A549 (cell line): ENCODE measurements around the gene TMEM63C. TPM values are rescaled to one million over a fixed set of nuclear protein-coding genes. Genes with fewer than 3 reads are reported as not detected.

ENCODE experiments used
- ATAC-seq, 2 experiments: fragments of 200-7000 bp in 1 of 2; fragments of >200 bp in 1 of 2; cut with Nextera tagmentation in 1 of 2; cut with Tn5 transposase in 1 of 2; 3 replicates each; pipeline versions ENCODE4 v1.8.0 to v1.9.1; 2018 to 2020; ENCODE audit warnings: mild to moderate bottlenecking in 1 of 2, moderate library complexity in 1 of 2
- CTCF ChIA-PET: fragments of 300-600 bp; sonication (Branson Sonifier 250); formaldehyde crosslinking; extraction: SDS; loops from one replicate; lab custom pipeline; 2021; ENCODE audit warnings: antibody characterized with exemption, inconsistent platforms; lab: Yijun Ruan, JAX
- POLR2A ChIA-PET: fragments of 350-600 bp; formaldehyde crosslinking; extraction: SDS; loops from one replicate; lab custom pipeline; 2021; ENCODE audit warnings: antibody characterized with exemption, inconsistent platforms; lab: Yijun Ruan, JAX
- DNase-seq, 2 experiments: peaks; one replicate each; pipeline versions ENCODE4 v3.0.0 to v3.0.0-alpha.2; 2011 to 2016; ENCODE audit warnings: low read depth in 1 of 2, low spot score in 1 of 2
- FAIRE-seq: peaks from 2 replicates; lab custom pipeline; 2011; peaks lifted over from hg19 to GRCh38; lab: Jason Lieb, UNC
- H3K27ac ChIP-seq, 2 experiments: fragments of >200 bp; sonication (Bioruptor Twin); formaldehyde crosslinking; 3 replicates each; pipeline ENCODE4 v1.5.1; 2016 to 2017
- H3K4me1 ChIP-seq: fragments of >200 bp; sonication (Bioruptor Twin); formaldehyde crosslinking; 3 replicates; pipeline ENCODE4 v1.6.1; 2016
- H3K4me2 ChIP-seq: fragments of >200 bp; sonication (Bioruptor Twin); formaldehyde crosslinking; 3 replicates; pipeline ENCODE4 v1.6.1; 2016
- H3K4me3 ChIP-seq: fragments of >200 bp; sonication (Bioruptor Twin); formaldehyde crosslinking; 3 replicates; pipeline ENCODE4 v1.5.1; 2016
- H3K9me3 ChIP-seq: fragments of >200 bp; sonication (Bioruptor Twin); formaldehyde crosslinking; 3 replicates; pipeline ENCODE4 v1.6.1; 2016
- EHMT2 ChIP-seq: fragments of 200-600 bp; sonication (generic); IDR thresholded peaks from 2 replicates; pipeline ENCODE4 v1.6.1; 2016; ENCODE audit warnings: antibody characterized with exemption, low read depth, mild to moderate bottlenecking, moderate library complexity
- ESRRA ChIP-seq: fragments of 150-350 bp; IDR thresholded peaks from 2 replicates; pipeline ENCODE4 v1.6.1; 2014; ENCODE audit warnings: mild to moderate bottlenecking, low read length, borderline replicate concordance
- HOXB13 ChIP-seq: fragments of 250-450 bp; sonication (Bioruptor Pico); IDR thresholded peaks from 2 replicates; pipeline ENCODE4 v1.5.0; 2020; ENCODE audit warnings: low read depth, mild to moderate bottlenecking, moderate library complexity
- MAFK ChIP-seq: fragments of 450-650 bp; IDR thresholded peaks from 2 replicates; pipeline ENCODE4 v1.6.1; 2014; ENCODE audit not compliant: partially characterized antibody
- RNF2 ChIP-seq: fragments of 200-600 bp; sonication (generic); IDR thresholded peaks from 2 replicates; pipeline ENCODE4 v1.6.1; 2016; ENCODE audit warnings: low read depth, mild to moderate bottlenecking, antibody characterized with exemption, moderate library complexity, borderline replicate concordance
- TP53 ChIP-seq: fragments of 250-450 bp; sonication (Bioruptor Pico); IDR thresholded peaks from 2 replicates; pipeline ENCODE4 v1.5.0; 2021; ENCODE audit warnings: mild to moderate bottlenecking, moderate library complexity
- WGBS: methylation state at CpG from one replicate; pipeline ENCODE4 v1.1.6; 2017; ENCODE audit errors: missing lambda C conversion rate; 5-methylcytosine and 5-hydroxymethylcytosine counted together
- polyA plus RNA-seq, 4 experiments: library from polyadenylated mRNA; depleted of rRNA in 3 of 4; stranded (reverse); fragments of >200 nt; fragmentation: RNase III in 1 of 4; extraction: RNeasy Plus Mini Kit Qiagen cat#74134 plus additional on column Dnase treatment in 1 of 4; gene quantifications; 2 replicates in 3 of 4; 3 replicates in 1 of 4; pipeline ENCODE4 v1.2.3, GENCODE V29; 2011 to 2017
- TF ChIP-seq, protein P1 (sequence below): fragments of 200-600 bp; sonication (generic); IDR thresholded peaks from 2 replicates; pipeline ENCODE4 v1.6.1; 2016; ENCODE audit warnings: antibody characterized with exemption, mild to moderate bottlenecking, moderate library complexity
- TF ChIP-seq, protein P2 (sequence below): fragments of 150-350 bp; IDR thresholded peaks from 2 replicates; pipeline ENCODE4 v1.6.1; 2014; ENCODE audit warnings: low read depth, mild to moderate bottlenecking, low read length
- TF ChIP-seq, protein P3 (sequence below): fragments of 250-450 bp; sonication (Bioruptor Pico); IDR thresholded peaks from 2 replicates; pipeline ENCODE4 v1.5.0; 2021; ENCODE audit warnings: mild to moderate bottlenecking, moderate library complexity, borderline replicate concordance

TMEM63C gene
- polyA plus RNA-seq, 2 of the 4 experiments (the other 2 are of a cell fraction): 0.43 to 0.57 TPM

DNA sequence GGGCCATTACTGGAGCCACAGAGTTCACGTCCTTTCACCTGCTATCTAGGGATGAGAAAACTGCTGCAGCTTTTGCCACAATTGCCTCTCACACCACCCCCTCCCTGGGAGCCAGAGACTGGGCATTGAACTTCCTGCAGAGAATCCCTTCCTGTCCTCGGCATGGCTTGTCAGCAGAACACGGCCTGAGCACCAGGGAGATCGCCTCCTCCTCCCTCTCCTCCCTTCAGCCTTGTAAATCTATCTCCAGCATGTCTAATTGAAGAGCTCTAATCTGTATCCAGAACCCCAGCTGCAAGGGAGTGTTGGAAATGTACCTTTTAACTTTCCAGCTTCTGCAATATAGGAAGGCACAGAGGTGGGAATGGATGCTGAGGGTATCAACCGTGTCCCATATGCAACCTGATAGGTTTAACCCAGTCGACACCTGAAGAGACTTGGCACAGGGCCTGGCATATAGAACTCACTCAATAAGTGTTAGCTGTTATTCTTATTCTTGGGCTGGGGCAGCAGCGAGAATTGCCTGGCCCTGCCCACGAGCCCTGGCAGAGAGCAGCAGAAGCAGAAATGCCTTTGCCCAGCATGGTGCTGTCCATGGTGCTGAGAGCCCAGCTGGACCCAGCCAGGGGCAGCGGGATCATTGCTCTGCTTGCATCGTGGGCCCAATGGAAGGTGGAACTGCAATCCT is 26.8 kb downstream of the TMEM63C start:
- Histone ChIP-seq H3K27ac (no peak overlapping the region), H3K4me2 (no peak overlapping the region), H3K4me1 (no peaks in the 10 kb centered on the region), H3K9me3 (no peaks in the 10 kb centered on the region), H3K4me3 (no peak overlapping the region)
- ATAC-seq (peak; percentile 70 to 73), DNase-seq (peak; percentile 47 to 61), FAIRE-seq (no peak)
- ChIA-PET POLR2A (no interaction called here), CTCF (interaction anchor here (0.7 to 4.7 kb wide), 7 partner anchors 8 to 333 kb away, joined by 3 to 24 read pairs (median 4); no protein-coding TSS in a partner anchor)
- WGBS: 30% methylated on average over 10 of the region's 10 CpGs
- TF ChIP-seq ESRRA (no peak), HOXB13 (CRISPR knock-in tag) (0 out of 2 replicates have a peak, but pooled peaks have one; percentile 21), TP53 (CRISPR knock-in tag) (no peak), EHMT2 (peak; percentile 92), RNF2 (no peak), MAFK (no peak)
- TF ChIP-seq, protein P1, sequence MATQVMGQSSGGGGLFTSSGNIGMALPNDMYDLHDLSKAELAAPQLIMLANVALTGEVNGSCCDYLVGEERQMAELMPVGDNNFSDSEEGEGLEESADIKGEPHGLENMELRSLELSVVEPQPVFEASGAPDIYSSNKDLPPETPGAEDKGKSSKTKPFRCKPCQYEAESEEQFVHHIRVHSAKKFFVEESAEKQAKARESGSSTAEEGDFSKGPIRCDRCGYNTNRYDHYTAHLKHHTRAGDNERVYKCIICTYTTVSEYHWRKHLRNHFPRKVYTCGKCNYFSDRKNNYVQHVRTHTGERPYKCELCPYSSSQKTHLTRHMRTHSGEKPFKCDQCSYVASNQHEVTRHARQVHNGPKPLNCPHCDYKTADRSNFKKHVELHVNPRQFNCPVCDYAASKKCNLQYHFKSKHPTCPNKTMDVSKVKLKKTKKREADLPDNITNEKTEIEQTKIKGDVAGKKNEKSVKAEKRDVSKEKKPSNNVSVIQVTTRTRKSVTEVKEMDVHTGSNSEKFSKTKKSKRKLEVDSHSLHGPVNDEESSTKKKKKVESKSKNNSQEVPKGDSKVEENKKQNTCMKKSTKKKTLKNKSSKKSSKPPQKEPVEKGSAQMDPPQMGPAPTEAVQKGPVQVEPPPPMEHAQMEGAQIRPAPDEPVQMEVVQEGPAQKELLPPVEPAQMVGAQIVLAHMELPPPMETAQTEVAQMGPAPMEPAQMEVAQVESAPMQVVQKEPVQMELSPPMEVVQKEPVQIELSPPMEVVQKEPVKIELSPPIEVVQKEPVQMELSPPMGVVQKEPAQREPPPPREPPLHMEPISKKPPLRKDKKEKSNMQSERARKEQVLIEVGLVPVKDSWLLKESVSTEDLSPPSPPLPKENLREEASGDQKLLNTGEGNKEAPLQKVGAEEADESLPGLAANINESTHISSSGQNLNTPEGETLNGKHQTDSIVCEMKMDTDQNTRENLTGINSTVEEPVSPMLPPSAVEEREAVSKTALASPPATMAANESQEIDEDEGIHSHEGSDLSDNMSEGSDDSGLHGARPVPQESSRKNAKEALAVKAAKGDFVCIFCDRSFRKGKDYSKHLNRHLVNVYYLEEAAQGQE: peak; percentile 99
- TF ChIP-seq, protein P2, sequence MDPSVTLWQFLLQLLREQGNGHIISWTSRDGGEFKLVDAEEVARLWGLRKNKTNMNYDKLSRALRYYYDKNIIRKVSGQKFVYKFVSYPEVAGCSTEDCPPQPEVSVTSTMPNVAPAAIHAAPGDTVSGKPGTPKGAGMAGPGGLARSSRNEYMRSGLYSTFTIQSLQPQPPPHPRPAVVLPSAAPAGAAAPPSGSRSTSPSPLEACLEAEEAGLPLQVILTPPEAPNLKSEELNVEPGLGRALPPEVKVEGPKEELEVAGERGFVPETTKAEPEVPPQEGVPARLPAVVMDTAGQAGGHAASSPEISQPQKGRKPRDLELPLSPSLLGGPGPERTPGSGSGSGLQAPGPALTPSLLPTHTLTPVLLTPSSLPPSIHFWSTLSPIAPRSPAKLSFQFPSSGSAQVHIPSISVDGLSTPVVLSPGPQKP: no peak
- TF ChIP-seq, protein P3, sequence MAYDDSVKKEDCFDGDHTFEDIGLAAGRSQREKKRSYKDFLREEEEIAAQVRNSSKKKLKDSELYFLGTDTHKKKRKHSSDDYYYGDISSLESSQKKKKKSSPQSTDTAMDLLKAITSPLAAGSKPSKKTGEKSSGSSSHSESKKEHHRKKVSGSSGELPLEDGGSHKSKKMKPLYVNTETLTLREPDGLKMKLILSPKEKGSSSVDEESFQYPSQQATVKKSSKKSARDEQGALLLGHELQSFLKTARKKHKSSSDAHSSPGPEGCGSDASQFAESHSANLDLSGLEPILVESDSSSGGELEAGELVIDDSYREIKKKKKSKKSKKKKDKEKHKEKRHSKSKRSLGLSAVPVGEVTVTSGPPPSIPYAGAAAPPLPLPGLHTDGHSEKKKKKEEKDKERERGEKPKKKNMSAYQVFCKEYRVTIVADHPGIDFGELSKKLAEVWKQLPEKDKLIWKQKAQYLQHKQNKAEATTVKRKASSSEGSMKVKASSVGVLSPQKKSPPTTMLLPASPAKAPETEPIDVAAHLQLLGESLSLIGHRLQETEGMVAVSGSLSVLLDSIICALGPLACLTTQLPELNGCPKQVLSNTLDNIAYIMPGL (CRISPR knock-in tag): no peak

DNA sequence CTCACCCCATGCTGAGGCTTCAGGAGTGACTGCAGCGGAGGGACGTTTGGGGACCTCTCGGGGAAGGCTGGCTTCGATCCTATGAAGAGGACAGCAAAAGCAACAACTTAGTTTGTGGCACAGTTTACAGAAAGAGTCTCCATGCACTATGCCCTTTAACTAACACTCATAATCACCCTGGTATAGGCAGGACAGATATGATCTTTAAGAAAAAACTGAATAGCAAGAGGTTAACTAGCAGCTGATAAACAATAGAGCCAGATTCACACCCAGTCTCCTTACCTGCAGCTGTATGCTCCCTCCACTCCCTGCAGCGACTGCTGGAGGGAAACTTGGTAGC is 27.4 kb downstream of the TMEM63C start:
- DNase-seq (no peak), ATAC-seq (no peak), FAIRE-seq (no peak)
- WGBS: 27% methylated on average over 5 of the region's 5 CpGs
- H3K4me1 ChIP-seq: no peaks in the 10 kb centered on the region
- H3K27ac ChIP-seq: no peak overlapping the region
- H3K4me3 ChIP-seq: no peak overlapping the region
- POLR2A ChIA-PET: no interaction called here
- TF ChIP-seq, protein P1: peak; percentile 76
- no peak for TF ChIP-seq HOXB13 (CRISPR knock-in tag)
- CTCF ChIA-PET: interaction anchor here (1.0 to 4.7 kb wide), 6 partner anchors 17 to 333 kb away, joined by 3 to 24 read pairs (median 4); no protein-coding TSS in a partner anchor
- no peak overlapping the region for H3K4me2 ChIP-seq
- no peaks in the 10 kb centered on the region for H3K9me3 ChIP-seq
